RWPE1 (cell line): Measurements from ENCODE around the gene ASXL2.

Source experiments
- CTCF ChIA-PET: fragments of 350-600 bp; sonication (Branson Sonifier 250); formaldehyde crosslinking; extraction: SDS; loops from one replicate; lab custom pipeline; 2021; lab: Yijun Ruan, JAX
- POLR2A ChIA-PET: fragments of 400-600 bp; formaldehyde crosslinking; extraction: SDS; loops from one replicate; lab custom pipeline; 2020; ENCODE audit warnings: antibody characterized with exemption; ENCODE audit not compliant: low non-redundant PET; lab: Yijun Ruan, JAX
- DNase-seq: peaks from one replicate; pipeline ENCODE4 v3.0.0; 2012; ENCODE audit warnings: low spot score
- H3K27ac ChIP-seq: fragments of 450-650 bp; 2 replicates; pipeline ENCODE4 v1.5.1; 2017
- CTCF ChIP-seq: fragments of 450-650 bp; conservative IDR thresholded peaks from 2 replicates; pipeline ENCODE4 v1.5.1; 2017; ENCODE audit warnings: low read depth, mild to moderate bottlenecking

The ASXL2 gene

GRCh38 chr2:25743132-25743830 is 135.0 kb downstream of the ASXL2 start:
- H3K27ac ChIP-seq: no peak overlapping the region
- POLR2A ChIA-PET: no interaction called here
- CTCF ChIA-PET: interaction anchor here (0.8 kb wide), 1 partner anchor 43 kb away, joined by 3 read pairs; no protein-coding TSS in a partner anchor
- no peak for DNase-seq
- no peak for TF ChIP-seq CTCF

- ChIA-PET CTCF (interaction anchor here (0.8 kb wide), 1 partner anchor 42 kb away, joined by 3 read pairs; no protein-coding TSS in a partner anchor), POLR2A (no interaction called here)
Observed at GRCh38 chr2:25742501-25742900, 135.8 kb downstream of the ASXL2 start.

GRCh38 chr2:25740810-25741381 is 137.4 kb downstream of the ASXL2 start:
- POLR2A ChIA-PET: no interaction called here
- TF ChIP-seq CTCF: no peak
- DNase-seq: no peak
- CTCF ChIA-PET: interaction anchor here (1.0 kb wide), 1 partner anchor 15 kb away, joined by 3 read pairs; no protein-coding TSS in a partner anchor
- H3K27ac ChIP-seq: no peak overlapping the region

More at GRCh38 chr2:25742501-25742900, 135.8 kb downstream of the ASXL2 start:
- TF ChIP-seq CTCF: no peak
- DNase-seq: no peak
- no peak overlapping the region for H3K27ac ChIP-seq

- TF ChIP-seq CTCF: no peak
- no peak overlapping the region for H3K27ac ChIP-seq
- no peak for DNase-seq
- ChIA-PET CTCF (interaction anchor here (0.7 kb wide), 1 partner anchor 91 kb away, joined by 3 read pairs; no protein-coding TSS in a partner anchor), POLR2A (interaction anchor here (0.7 kb wide), 1 partner anchor 15 kb away, joined by 4 read pairs; no protein-coding TSS in a partner anchor)
Observed at GRCh38 chr2:25738383-25739343, 139.6 kb downstream of the ASXL2 start.

- ChIA-PET CTCF (interaction anchor here (0.6 to 0.9 kb wide), 2 partner anchors 23 to 40 kb away, joined by 3 to 4 read pairs; no protein-coding TSS in a partner anchor), POLR2A (no interaction called here)
- TF ChIP-seq CTCF: no peak
- H3K27ac ChIP-seq: no peak overlapping the region
- no peak for DNase-seq
Observed at GRCh38 chr2:25736899-25737515, 141.3 kb downstream of the ASXL2 start.
